HepG2 (cell line): ENCODE data around the gene PDCD11. TPM values are rescaled to one million over a fixed set of nuclear protein-coding genes. Genes with fewer than 3 reads are reported as not detected.

Source experiments
- BCLAF1 ChIP-seq: fragments of 450-650 bp; IDR thresholded peaks from 2 replicates; pipeline ENCODE4 v1.6.1; 2017; ENCODE audit warnings: mild to moderate bottlenecking
- CEBPG ChIP-seq: IDR thresholded peaks from 2 replicates; pipeline ENCODE4 v1.6.1; 2016
- ELF4 ChIP-seq: sonication (generic); formaldehyde crosslinking; IDR thresholded peaks from 2 replicates; pipeline ENCODE4 v1.5.0; 2020; ENCODE audit warnings: missing genetic modification reagents, mild to moderate bottlenecking, moderate library complexity, borderline replicate concordance
- GPBP1L1 ChIP-seq: sonication (generic); formaldehyde crosslinking; IDR thresholded peaks from 2 replicates; pipeline ENCODE4 v1.5.0; 2020; ENCODE audit warnings: mild to moderate bottlenecking, missing genetic modification reagents
- MTA3 ChIP-seq: sonication (generic); formaldehyde crosslinking; IDR thresholded peaks from 2 replicates; pipeline ENCODE4 v1.4.0; 2020; ENCODE audit warnings: missing genetic modification reagents
- MXI1 ChIP-seq: IDR thresholded peaks from 3 replicates; pipeline ENCODE4 v1.6.1; 2012; ENCODE audit warnings: low read depth, low read length, inconsistent platforms, borderline replicate concordance
- PATZ1 ChIP-seq: sonication (generic); formaldehyde crosslinking; IDR thresholded peaks from 2 replicates; pipeline ENCODE4 v1.4.0; 2020; ENCODE audit warnings: missing genetic modification reagents
- RBAK ChIP-seq: sonication (generic); formaldehyde crosslinking; IDR thresholded peaks from 2 replicates; pipeline ENCODE4 v1.5.1; 2020; ENCODE audit warnings: mild to moderate bottlenecking, missing genetic modification reagents
- RFXAP ChIP-seq: sonication (generic); formaldehyde crosslinking; IDR thresholded peaks from 2 replicates; pipeline ENCODE4 v1.4.0; 2020; ENCODE audit warnings: missing genetic modification reagents, borderline replicate concordance
- SMARCE1 ChIP-seq: fragments of 450-650 bp; IDR thresholded peaks from 2 replicates; pipeline ENCODE4 v1.6.1; 2017; ENCODE audit warnings: borderline replicate concordance
- SRSF1 ChIP-seq: fragments of 200-400 bp; formaldehyde crosslinking; optimal IDR thresholded peaks from 2 replicates; pipeline ENCODE3; 2017; ENCODE audit warnings: mild to moderate bottlenecking, low read depth, low read length, moderate library complexity
- TBL1XR1 ChIP-seq: fragments of 150-350 bp; IDR thresholded peaks from 2 replicates; pipeline ENCODE4 v1.6.1; 2014; ENCODE audit warnings: borderline replicate concordance, low read length; ENCODE audit not compliant: partially characterized antibody
- TOE1 ChIP-seq: sonication (generic); formaldehyde crosslinking; IDR thresholded peaks from 2 replicates; pipeline ENCODE4 v1.4.0; 2020; ENCODE audit warnings: mild to moderate bottlenecking, missing genetic modification reagents
- ZNF609 ChIP-seq: sonication (generic); formaldehyde crosslinking; IDR thresholded peaks from 2 replicates; pipeline ENCODE4 v1.4.0; 2020; ENCODE audit warnings: mild to moderate bottlenecking, missing genetic modification reagents, borderline replicate concordance
- ZNF800 ChIP-seq: sonication (generic); formaldehyde crosslinking; IDR thresholded peaks from 2 replicates; pipeline ENCODE4 v1.4.0; 2020; ENCODE audit warnings: missing genetic modification reagents
- ZZZ3 ChIP-seq: sonication (generic); formaldehyde crosslinking; IDR thresholded peaks from 2 replicates; pipeline ENCODE4 v1.4.0; 2020; ENCODE audit warnings: missing genetic modification reagents, mild to moderate bottlenecking, borderline replicate concordance
- polyA plus RNA-seq, 8 experiments: library from polyadenylated mRNA; depleted of rRNA in 3 of 8; stranded (reverse) in 7 of 8; unstranded in 1 of 8; fragments of >200 nt; fragmentation: Illumina TruSeq in 4 of 8; extraction: Trizol in 4 of 8; gene quantifications; 2 replicates each; pipeline versions ENCODE4 v1.2.1 to v1.2.3, GENCODE V29; 2011 to 2016; ENCODE audit warnings: low read depth in 4 of 8, missing spikeins in 1 of 8, mixed read lengths in 1 of 8; ENCODE audit not compliant: insufficient read depth in 1 of 8
- total RNA-seq, 5 experiments: library from RNA; depleted of rRNA; stranded (reverse); fragments of >200 nt; fragmentation: Illumina TruSeq; extraction: Trizol; gene quantifications; 2 replicates each; pipeline ENCODE4 v1.2.3, GENCODE V29; 2016; ENCODE audit warnings: low read depth in 1 of 5

The PDCD11 gene
- total and polyA plus RNA-seq, 2 of the 13 experiments (the other 11 are each of a cell fraction or from before 2014, with no cell fraction given), result 12.8 to 52.8 TPM

GRCh38 chr10:103350517-103351260, 45.7 kb upstream of the PDCD11 start, which contains the start of gene PCGF6 (continued):
- TF ChIP-seq TOE1 (CRISPR knock-in tag) (no peak), ZNF800 (CRISPR knock-in tag) (no peak), ZNF609 (CRISPR knock-in tag) (no peak), PATZ1 (CRISPR knock-in tag) (no peak), MTA3 (CRISPR knock-in tag) (no peak), MXI1 (peak; percentile 33; the same call in 1 of the 3 replicates), CEBPG (CRISPR knock-in tag) (no peak), ELF4 (CRISPR knock-in tag) (no peak), BCLAF1 (no peak), SRSF1 (no peak), TBL1XR1 (no peak), GPBP1L1 (no peak), RFXAP (CRISPR knock-in tag) (no peak), SMARCE1 (no peak), RBAK (CRISPR knock-in tag) (no peak), ZZZ3 (no peak)
